Measurements from ENCODE around the gene BMP6. TPM values are rescaled to one million over a fixed set of nuclear protein-coding genes. Genes with fewer than 3 reads are reported as not detected.

Gene BMP6
- total RNA-seq, 1 experiment from 2014 or later, result 1.6 TPM

- Histone ChIP-seq H4K20me1 (ENCODE audit: insufficient read depth) (no peaks in the 10 kb centered on the region), H3K27me3 (ENCODE audit: insufficient read depth, low read length) (peaks cover 33% of the 10 kb centered on the region; the same call in 1 of the 2 replicates), H3K4me3 (replicated peaks in 1 of 2; ENCODE audit: low read depth in 1 of 2, low read length in 2 of 2) (no peak overlapping the region), H3K27ac (ENCODE audit: low read depth, low read length) (no peak overlapping the region), H3K9me3 (ENCODE audit: control insufficient read depth in 1 of 2, insufficient read depth in 1 of 2, low read depth in 1 of 2, low read length in 2 of 2) (no peaks in the 10 kb centered on the region), H3K79me2 (ENCODE audit: insufficient read depth, low read length) (no peaks in the 10 kb centered on the region), H2AFZ (ENCODE audit: low read depth, low read length, poor library complexity, severe bottlenecking) (no peak overlapping the region), H3K4me1 (ENCODE audit: control insufficient read depth in 1 of 2, insufficient read depth in 2 of 2, low read length in 2 of 2) (peaks cover 15 to 20% of the 10 kb centered on the region in 2 experiments), H3K9ac (ENCODE audit: low read length) (no peak overlapping the region), H3K9me2 (ENCODE audit: insufficient read depth) (no peaks in the 10 kb centered on the region), H3K36me3 (ENCODE audit: control insufficient read depth in 1 of 2, insufficient read depth in 2 of 2, low read length in 2 of 2) (no peaks in the 10 kb centered on the region), H3K4me2 (ENCODE audit: low read length) (no peak overlapping the region)
- TF ChIP-seq CBX3 (IDR thresholded peaks at IDR 0.05; ENCODE audit: low read depth) (no peak), EZH2 (IDR thresholded peaks at IDR 0.05) (no peak), EGR1 (IDR thresholded peaks at IDR 0.05; ENCODE audit: low read depth) (no peak), SRF (IDR thresholded peaks at IDR 0.05; ENCODE audit: low read depth) (no peak), JUND (IDR thresholded peaks at IDR 0.05) (no peak), ZBTB33 (IDR thresholded peaks at IDR 0.05; ENCODE audit: extremely low read depth, insufficient replicate concordance, low read length) (no peak)
- intact Hi-C loops (cut with micrococcal nuclease), result loop anchor here (10.0 kb wide), 1 partner anchor 193 kb away; the partner anchor contains the start of gene BMP6
- RAD21 ChIA-PET (ENCODE audit: low non-redundant PET in 1 of 2, low total read pairs in 2 of 2, uncharacterized antibody in 2 of 2, unreplicated experiment in 2 of 2), result no interaction called here
- BruUV-seq (replicated peaks), result no TSS peak
- CTCF ChIA-PET, result no interaction called here
- ATAC-seq (no peak), DNase-seq (ENCODE audit: low read depth, low spot score) (no peak)
- POLR2A ChIA-PET, result no interaction called here
These were observed 191.8 kb downstream of the BMP6 start for GRCh38 chr6:7917729-7918128.

- Histone ChIP-seq H3K36me3 (ENCODE audit: control insufficient read depth in 1 of 2, insufficient read depth in 2 of 2, low read length in 2 of 2) (no peaks in the 10 kb centered on the region), H3K79me2 (ENCODE audit: insufficient read depth, low read length) (no peaks in the 10 kb centered on the region), H3K9me3 (ENCODE audit: control insufficient read depth in 1 of 2, insufficient read depth in 1 of 2, low read depth in 1 of 2, low read length in 2 of 2) (no peaks in the 10 kb centered on the region), H3K9me2 (ENCODE audit: insufficient read depth) (no peaks in the 10 kb centered on the region), H3K4me1 (ENCODE audit: control insufficient read depth in 1 of 2, insufficient read depth in 2 of 2, low read length in 2 of 2) (peaks cover 15 to 20% of the 10 kb centered on the region in 2 experiments), H4K20me1 (ENCODE audit: insufficient read depth) (no peaks in the 10 kb centered on the region), H2AFZ (ENCODE audit: low read depth, low read length, poor library complexity, severe bottlenecking) (no peak overlapping the region), H3K4me2 (ENCODE audit: low read length) (no peak overlapping the region), H3K4me3 (replicated peaks in 1 of 2; ENCODE audit: low read depth in 1 of 2, low read length in 2 of 2) (no peak overlapping the region), H3K27me3 (ENCODE audit: insufficient read depth, low read length) (peaks cover 27% of the 10 kb centered on the region; the same call in 1 of the 2 replicates), H3K9ac (ENCODE audit: low read length) (no peak overlapping the region), H3K27ac (ENCODE audit: low read depth, low read length) (no peak overlapping the region)
- no TSS peak for BruUV-seq (replicated peaks)
- TF ChIP-seq ZFX (IDR thresholded peaks at IDR 0.05) (no peak), SRF (IDR thresholded peaks at IDR 0.05; ENCODE audit: low read depth) (no peak), YY1 (IDR thresholded peaks at IDR 0.05; ENCODE audit: extremely low read depth, insufficient replicate concordance, low read depth, low read length) (no peak), TCF7L2 (IDR thresholded peaks at IDR 0.05; ENCODE audit: borderline replicate concordance, extremely low read depth, insufficient read depth, insufficient read length) (no peak), SP1 (IDR thresholded peaks at IDR 0.05; ENCODE audit: low read depth) (no peak), EGR1 (IDR thresholded peaks at IDR 0.05; ENCODE audit: low read depth) (no peak), MAX (IDR thresholded peaks at IDR 0.05) (no peak), EZH2 (IDR thresholded peaks at IDR 0.05) (no peak), ZBTB33 (IDR thresholded peaks at IDR 0.05; ENCODE audit: extremely low read depth, insufficient replicate concordance, low read length) (no peak)
- CTCF ChIA-PET, result no interaction called here
- RAD21 ChIA-PET (ENCODE audit: low non-redundant PET in 1 of 2, low total read pairs in 2 of 2, uncharacterized antibody in 2 of 2, unreplicated experiment in 2 of 2), result no interaction called here
- ATAC-seq (no peak), DNase-seq (ENCODE audit: low read depth, low spot score) (no peak)
- intact Hi-C loops (cut with micrococcal nuclease), result loop anchor here (10.0 kb wide), 1 partner anchor 194 kb away; the partner anchor contains the start of gene BMP6
- POLR2A ChIA-PET, result no interaction called here
These were observed 192.5 kb downstream of the BMP6 start for GRCh38 chr6:7918403-7918802.

Measured in HCT116 (cell line).